ENCODE measurements around the gene PAK5.

Gene PAK5

GRCh38 chr20:9615766-9616454, 223.0 kb downstream of the PAK5 start:
- Histone ChIP-seq H3K27ac (ENCODE audit: low read length) (no peak overlapping the region), H3K4me1 (ENCODE audit: control insufficient read depth, low read depth, low read length) (peaks cover 3% of the 10 kb centered on the region), H3K27me3 (ENCODE audit: control insufficient read depth, insufficient read depth, low read length) (no peaks in the 10 kb centered on the region), H3K9ac (ENCODE audit: low read length) (no peak overlapping the region), H3K9me3 (ENCODE audit: control insufficient read depth, low read depth, low read length) (no peaks in the 10 kb centered on the region), H3K36me3 (ENCODE audit: control insufficient read depth, low read depth, low read length) (no peaks in the 10 kb centered on the region), H3K4me3 (ENCODE audit: low read length) (no peak overlapping the region)

- no peak overlapping the region for H3K27ac ChIP-seq (ENCODE audit: low read length)
- H3K4me3 ChIP-seq (ENCODE audit: low read length): no peak overlapping the region
- no peaks in the 10 kb centered on the region for H3K27me3 ChIP-seq (ENCODE audit: control insufficient read depth, insufficient read depth, low read length)
- H3K9ac ChIP-seq (ENCODE audit: low read length): no peak overlapping the region
- no peaks in the 10 kb centered on the region for H3K36me3 ChIP-seq (ENCODE audit: control insufficient read depth, low read depth, low read length)
- H3K4me1 ChIP-seq (ENCODE audit: control insufficient read depth, low read depth, low read length): peaks cover 3% of the 10 kb centered on the region
- H3K9me3 ChIP-seq (ENCODE audit: control insufficient read depth, low read depth, low read length): no peaks in the 10 kb centered on the region
Observed at GRCh38 chr20:9615118-9615517, 223.8 kb downstream of the PAK5 start.

GRCh38 chr20:9613871-9614270, 225.0 kb downstream of the PAK5 start:
- H3K9me3 ChIP-seq (ENCODE audit: control insufficient read depth, low read depth, low read length): no peaks in the 10 kb centered on the region
- no peak overlapping the region for H3K4me3 ChIP-seq (ENCODE audit: low read length)
- H3K9ac ChIP-seq (ENCODE audit: low read length): no peak overlapping the region
- H3K27me3 ChIP-seq (ENCODE audit: control insufficient read depth, insufficient read depth, low read length): no peaks in the 10 kb centered on the region
- H3K4me1 ChIP-seq (ENCODE audit: control insufficient read depth, low read depth, low read length): peaks cover 11% of the 10 kb centered on the region
- H3K27ac ChIP-seq (ENCODE audit: low read length): no peak overlapping the region
- H3K36me3 ChIP-seq (ENCODE audit: control insufficient read depth, low read depth, low read length): no peaks in the 10 kb centered on the region

- peaks cover 11% of the 10 kb centered on the region for H3K4me1 ChIP-seq (ENCODE audit: control insufficient read depth, low read depth, low read length)
- no peak overlapping the region for H3K9ac ChIP-seq (ENCODE audit: low read length)
- H3K9me3 ChIP-seq (ENCODE audit: control insufficient read depth, low read depth, low read length): no peaks in the 10 kb centered on the region
- no peaks in the 10 kb centered on the region for H3K36me3 ChIP-seq (ENCODE audit: control insufficient read depth, low read depth, low read length)
- no peak overlapping the region for H3K4me3 ChIP-seq (ENCODE audit: low read length)
- H3K27me3 ChIP-seq (ENCODE audit: control insufficient read depth, insufficient read depth, low read length): no peaks in the 10 kb centered on the region
- H3K27ac ChIP-seq (ENCODE audit: low read length): no peak overlapping the region
Observed at GRCh38 chr20:9611921-9612320, 227.0 kb downstream of the PAK5 start.

- no peak overlapping the region for H3K27ac ChIP-seq (ENCODE audit: low read length)
- H3K27me3 ChIP-seq (ENCODE audit: control insufficient read depth, insufficient read depth, low read length): no peaks in the 10 kb centered on the region
- no peaks in the 10 kb centered on the region for H3K36me3 ChIP-seq (ENCODE audit: control insufficient read depth, low read depth, low read length)
- peaks cover 8% of the 10 kb centered on the region for H3K4me1 ChIP-seq (ENCODE audit: control insufficient read depth, low read depth, low read length)
- no peak overlapping the region for H3K9ac ChIP-seq (ENCODE audit: low read length)
- no peak overlapping the region for H3K4me3 ChIP-seq (ENCODE audit: low read length)
- no peaks in the 10 kb centered on the region for H3K9me3 ChIP-seq (ENCODE audit: control insufficient read depth, low read depth, low read length)
Observed at GRCh38 chr20:9610665-9611064, 228.2 kb downstream of the PAK5 start.

GRCh38 chr20:9609887-9610502, 228.9 kb downstream of the PAK5 start:
- Histone ChIP-seq H3K36me3 (ENCODE audit: control insufficient read depth, low read depth, low read length) (no peaks in the 10 kb centered on the region), H3K9ac (ENCODE audit: low read length) (no peak overlapping the region), H3K27me3 (ENCODE audit: control insufficient read depth, insufficient read depth, low read length) (no peaks in the 10 kb centered on the region), H3K9me3 (ENCODE audit: control insufficient read depth, low read depth, low read length) (no peaks in the 10 kb centered on the region), H3K4me3 (ENCODE audit: low read length) (no peak overlapping the region), H3K27ac (ENCODE audit: low read length) (no peak overlapping the region), H3K4me1 (ENCODE audit: control insufficient read depth, low read depth, low read length) (peaks cover 11% of the 10 kb centered on the region)

GRCh38 chr20:9608639-9609340, 230.1 kb downstream of the PAK5 start:
- no peaks in the 10 kb centered on the region for H3K36me3 ChIP-seq (ENCODE audit: control insufficient read depth, low read depth, low read length)
- H3K4me3 ChIP-seq (ENCODE audit: low read length): no peak overlapping the region
- no peaks in the 10 kb centered on the region for H3K9me3 ChIP-seq (ENCODE audit: control insufficient read depth, low read depth, low read length)
- H3K27ac ChIP-seq (ENCODE audit: low read length): no peak overlapping the region
- peaks cover 11% of the 10 kb centered on the region for H3K4me1 ChIP-seq (ENCODE audit: control insufficient read depth, low read depth, low read length)
- H3K9ac ChIP-seq (ENCODE audit: low read length): no peak overlapping the region
- no peaks in the 10 kb centered on the region for H3K27me3 ChIP-seq (ENCODE audit: control insufficient read depth, insufficient read depth, low read length)

- no peak overlapping the region for H3K9ac ChIP-seq (ENCODE audit: low read length)
- H3K27ac ChIP-seq (ENCODE audit: low read length): no peak overlapping the region
- no peaks in the 10 kb centered on the region for H3K9me3 ChIP-seq (ENCODE audit: control insufficient read depth, low read depth, low read length)
- H3K27me3 ChIP-seq (ENCODE audit: control insufficient read depth, insufficient read depth, low read length): no peaks in the 10 kb centered on the region
- peaks cover 10% of the 10 kb centered on the region for H3K4me1 ChIP-seq (ENCODE audit: control insufficient read depth, low read depth, low read length)
- no peak overlapping the region for H3K4me3 ChIP-seq (ENCODE audit: low read length)
- no peaks in the 10 kb centered on the region for H3K36me3 ChIP-seq (ENCODE audit: control insufficient read depth, low read depth, low read length)
Observed at GRCh38 chr20:9602847-9603183, 236.1 kb downstream of the PAK5 start.

- Histone ChIP-seq H3K9ac (ENCODE audit: low read length) (no peak overlapping the region), H3K27me3 (ENCODE audit: control insufficient read depth, insufficient read depth, low read length) (no peaks in the 10 kb centered on the region), H3K27ac (ENCODE audit: low read length) (no peak overlapping the region), H3K9me3 (ENCODE audit: control insufficient read depth, low read depth, low read length) (no peaks in the 10 kb centered on the region), H3K4me1 (ENCODE audit: control insufficient read depth, low read depth, low read length) (peaks cover 10% of the 10 kb centered on the region), H3K4me3 (ENCODE audit: low read length) (no peak overlapping the region), H3K36me3 (ENCODE audit: control insufficient read depth, low read depth, low read length) (no peaks in the 10 kb centered on the region)
Observed at GRCh38 chr20:9600562-9600961, 238.3 kb downstream of the PAK5 start.

- H3K9me3 ChIP-seq (ENCODE audit: control insufficient read depth, low read depth, low read length): no peaks in the 10 kb centered on the region
- H3K27me3 ChIP-seq (ENCODE audit: control insufficient read depth, insufficient read depth, low read length): no peaks in the 10 kb centered on the region
Observed at GRCh38 chr20:9597547-9597946, 241.3 kb downstream of the PAK5 start.

GRCh38 chr20:9595763-9596162, 243.1 kb downstream of the PAK5 start:
- Histone ChIP-seq H3K4me3 (ENCODE audit: low read length) (no peak overlapping the region), H3K9ac (ENCODE audit: low read length) (no peak overlapping the region), H3K36me3 (ENCODE audit: control insufficient read depth, low read depth, low read length) (no peaks in the 10 kb centered on the region), H3K9me3 (ENCODE audit: control insufficient read depth, low read depth, low read length) (no peaks in the 10 kb centered on the region), H3K4me1 (ENCODE audit: control insufficient read depth, low read depth, low read length) (peaks cover 6% of the 10 kb centered on the region), H3K27ac (ENCODE audit: low read length) (no peak overlapping the region), H3K27me3 (ENCODE audit: control insufficient read depth, insufficient read depth, low read length) (no peaks in the 10 kb centered on the region)

More at GRCh38 chr20:9597547-9597946, 241.3 kb downstream of the PAK5 start:
- H3K36me3 ChIP-seq (ENCODE audit: control insufficient read depth, low read depth, low read length): no peaks in the 10 kb centered on the region
- no peak overlapping the region for H3K4me3 ChIP-seq (ENCODE audit: low read length)
- H3K9ac ChIP-seq (ENCODE audit: low read length): no peak overlapping the region
- H3K27ac ChIP-seq (ENCODE audit: low read length): no peak overlapping the region
- peaks cover 7% of the 10 kb centered on the region for H3K4me1 ChIP-seq (ENCODE audit: control insufficient read depth, low read depth, low read length)

All from iPS-18a (cell line).